ENCODE results near the gene PLD6.

PLD6 gene

DNA sequence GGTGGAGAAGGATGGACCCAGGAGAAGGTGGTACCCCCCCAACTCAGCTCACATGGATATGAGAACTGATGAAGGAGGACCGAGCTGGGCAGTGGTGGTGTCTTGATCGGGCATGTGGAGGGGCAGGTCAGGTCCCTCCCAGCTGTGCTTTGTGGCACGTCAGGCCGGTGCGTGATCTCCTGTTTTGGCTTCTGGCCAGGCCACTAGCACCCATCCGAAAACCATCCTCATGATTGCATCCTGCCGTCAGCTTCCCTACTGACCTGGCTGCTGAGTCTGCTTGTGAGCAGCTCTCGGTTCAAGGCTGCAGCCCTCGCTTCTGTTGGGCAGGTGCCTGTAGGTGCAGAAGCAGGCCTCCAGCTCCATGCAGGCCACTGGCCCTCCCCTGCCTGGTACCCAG is 53.1 kb downstream of the PLD6 start:
- H3K4me1 ChIP-seq (ENCODE audit: insufficient read depth, low read length, poor library complexity, severe bottlenecking): no peaks in the 10 kb centered on the region
- peaks cover 86% of the 10 kb centered on the region; the same call in 1 of the 2 replicates for H3K36me3 ChIP-seq (ENCODE audit: insufficient read depth, low read length)
- H3K27me3 ChIP-seq (ENCODE audit: insufficient read depth, low read length, poor library complexity, severe bottlenecking): no peaks in the 10 kb centered on the region
- TF ChIP-seq CTCF (conservative IDR thresholded peaks at IDR 0.05; ENCODE audit: low read length) (no peak), EZH2phosphoT487 (IDR thresholded peaks at IDR 0.05; ENCODE audit: borderline replicate concordance) (no peak)
- H3K9me2 ChIP-seq (replicated peaks; ENCODE audit: low read depth, low read length): no peaks in the 10 kb centered on the region
- H3K79me2 ChIP-seq (ENCODE audit: insufficient read depth, low read length): no peaks in the 10 kb centered on the region
- H3K4me3 ChIP-seq (ENCODE audit: low read length, poor library complexity, severe bottlenecking): no peak overlapping the region
- no peak overlapping the region for H3K4me2 ChIP-seq (ENCODE audit: low read depth, low read length, poor library complexity, severe bottlenecking)
- H2AFZ ChIP-seq (ENCODE audit: low read length): no peak overlapping the region
- H3F3A ChIP-seq (ENCODE audit: low read depth): no peaks in the 10 kb centered on the region
- H3K9me3 ChIP-seq (ENCODE audit: insufficient read depth, low read depth, low read length): no peaks in the 10 kb centered on the region
- H3K9ac ChIP-seq (ENCODE audit: low read depth, low read length, poor library complexity, severe bottlenecking): no peak overlapping the region
- no peaks in the 10 kb centered on the region for H4K20me1 ChIP-seq (ENCODE audit: insufficient read depth, low read length, poor library complexity, severe bottlenecking)

- Histone ChIP-seq H3K79me2 (ENCODE audit: insufficient read depth, low read length) (no peaks in the 10 kb centered on the region), H3K9ac (ENCODE audit: low read depth, low read length, poor library complexity, severe bottlenecking) (no peak overlapping the region), H2AFZ (ENCODE audit: low read length) (no peak overlapping the region), H3K36me3 (ENCODE audit: insufficient read depth, low read length) (peaks cover 87% of the 10 kb centered on the region; the same call in 1 of the 2 replicates), H4K20me1 (ENCODE audit: insufficient read depth, low read length, poor library complexity, severe bottlenecking) (no peaks in the 10 kb centered on the region), H3F3A (ENCODE audit: low read depth) (no peaks in the 10 kb centered on the region), H3K9me3 (ENCODE audit: insufficient read depth, low read depth, low read length) (no peaks in the 10 kb centered on the region), H3K9me2 (replicated peaks; ENCODE audit: low read depth, low read length) (no peaks in the 10 kb centered on the region), H3K27me3 (ENCODE audit: insufficient read depth, low read length, poor library complexity, severe bottlenecking) (no peaks in the 10 kb centered on the region), H3K4me3 (ENCODE audit: low read length, poor library complexity, severe bottlenecking) (no peak overlapping the region), H3K4me1 (ENCODE audit: insufficient read depth, low read length, poor library complexity, severe bottlenecking) (no peaks in the 10 kb centered on the region), H3K4me2 (ENCODE audit: low read depth, low read length, poor library complexity, severe bottlenecking) (no peak overlapping the region)
- TF ChIP-seq EZH2phosphoT487 (IDR thresholded peaks at IDR 0.05; ENCODE audit: borderline replicate concordance) (no peak), CTCF (conservative IDR thresholded peaks at IDR 0.05; ENCODE audit: low read length) (no peak)
Measured at GRCh38 chr17:17152385-17152784, 53.7 kb downstream of the PLD6 start.

- Histone ChIP-seq H3F3A (ENCODE audit: low read depth) (no peaks in the 10 kb centered on the region), H3K36me3 (ENCODE audit: insufficient read depth, low read length) (peaks cover 87% of the 10 kb centered on the region; the same call in 1 of the 2 replicates)
Measured at GRCh38 chr17:17151962-17152361, 54.2 kb downstream of the PLD6 start.

More at GRCh38 chr17:17151962-17152361, 54.2 kb downstream of the PLD6 start:
- Histone ChIP-seq H3K4me1 (ENCODE audit: insufficient read depth, low read length, poor library complexity, severe bottlenecking) (no peaks in the 10 kb centered on the region), H2AFZ (ENCODE audit: low read length) (no peak overlapping the region), H3K9me3 (ENCODE audit: insufficient read depth, low read depth, low read length) (no peaks in the 10 kb centered on the region), H3K9me2 (replicated peaks; ENCODE audit: low read depth, low read length) (no peaks in the 10 kb centered on the region), H4K20me1 (ENCODE audit: insufficient read depth, low read length, poor library complexity, severe bottlenecking) (no peaks in the 10 kb centered on the region), H3K9ac (ENCODE audit: low read depth, low read length, poor library complexity, severe bottlenecking) (no peak overlapping the region), H3K4me2 (ENCODE audit: low read depth, low read length, poor library complexity, severe bottlenecking) (no peak overlapping the region), H3K27me3 (ENCODE audit: insufficient read depth, low read length, poor library complexity, severe bottlenecking) (no peaks in the 10 kb centered on the region), H3K79me2 (ENCODE audit: insufficient read depth, low read length) (no peaks in the 10 kb centered on the region), H3K4me3 (ENCODE audit: low read length, poor library complexity, severe bottlenecking) (no peak overlapping the region)
- no peak for TF ChIP-seq CTCF (conservative IDR thresholded peaks at IDR 0.05; ENCODE audit: low read length)
- no peak for TF ChIP-seq EZH2phosphoT487 (IDR thresholded peaks at IDR 0.05; ENCODE audit: borderline replicate concordance)

Data from Loucy (cell line).